ENCODE measurements around the gene LPCAT4.
"Not testable (repeated sequence)": the region's sequence is repeated elsewhere in the genome, so short reads cannot be mapped to it uniquely, and the experiment has no call there.

The LPCAT4 gene

DNA sequence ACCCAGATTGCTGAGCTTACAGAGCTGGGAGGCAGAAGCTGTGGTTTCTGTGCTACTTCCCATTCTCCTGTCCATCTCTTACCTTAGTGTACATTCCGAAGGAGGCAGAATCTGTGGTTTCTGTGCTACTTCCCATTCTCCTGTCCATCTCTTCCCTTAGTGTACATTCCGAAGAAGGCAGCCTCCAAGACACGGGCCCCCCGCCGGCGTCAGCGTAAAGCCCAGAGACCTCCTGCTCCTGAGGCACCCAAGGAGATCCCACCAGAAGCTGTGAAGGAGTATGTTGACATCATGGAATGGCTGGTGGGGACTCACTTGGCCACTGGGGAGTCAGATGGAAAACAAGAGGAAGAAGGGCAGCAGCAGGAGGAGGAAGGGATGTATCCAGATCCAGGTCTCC is 12.7 kb downstream of the LPCAT4 start:
- no peaks in the 10 kb centered on the region for H3K36me3 ChIP-seq (ENCODE audit: low read length)
- TF ChIP-seq EZH2phosphoT487 (conservative IDR thresholded peaks at IDR 0.05; ENCODE audit: low read length), result no peak
- TF ChIP-seq CTCF (IDR thresholded peaks at IDR 0.05; ENCODE audit: insufficient read depth, low read length, poor library complexity, severe bottlenecking), result no peak
- H3K27me3 ChIP-seq (ENCODE audit: low read length), result no peaks in the 10 kb centered on the region
- no peak overlapping the region for H3K27ac ChIP-seq (ENCODE audit: low read depth, low read length)
- no peaks in the 10 kb centered on the region for H4K20me1 ChIP-seq (ENCODE audit: low read depth, low read length)
- no peaks in the 10 kb centered on the region for H3K9me3 ChIP-seq (ENCODE audit: insufficient read depth, low read length)
- no peaks in the 10 kb centered on the region for H3F3A ChIP-seq (ENCODE audit: insufficient read depth)
- no peak overlapping the region for H3K9ac ChIP-seq (ENCODE audit: low read length)
- H3K4me3 ChIP-seq (ENCODE audit: insufficient read depth, low read length, poor library complexity, severe bottlenecking), result no peak overlapping the region
- H3K4me2 ChIP-seq (ENCODE audit: low read depth, low read length, poor library complexity, severe bottlenecking), result no peak overlapping the region
- no peak overlapping the region for H2AFZ ChIP-seq (ENCODE audit: low read depth, low read length, severe bottlenecking)
- H3K9me2 ChIP-seq (replicated peaks; ENCODE audit: insufficient read depth, low read length), result no peaks in the 10 kb centered on the region
- H3K79me2 ChIP-seq (ENCODE audit: insufficient read depth, low read length), result no peaks in the 10 kb centered on the region

GRCh38 chr15:34353627-34354026 is 13.4 kb downstream of the LPCAT4 start:
- no peaks in the 10 kb centered on the region for H3K27me3 ChIP-seq (ENCODE audit: low read length)
- TF ChIP-seq CTCF (IDR thresholded peaks at IDR 0.05; ENCODE audit: insufficient read depth, low read length, poor library complexity, severe bottlenecking) (no peak), EZH2phosphoT487 (conservative IDR thresholded peaks at IDR 0.05; ENCODE audit: low read length) (no peak)
- no peaks in the 10 kb centered on the region for H4K20me1 ChIP-seq (ENCODE audit: low read depth, low read length)
- H3K36me3 ChIP-seq (ENCODE audit: low read length), result no peaks in the 10 kb centered on the region
- H3K4me3 ChIP-seq (ENCODE audit: insufficient read depth, low read length, poor library complexity, severe bottlenecking), result no peak overlapping the region
- no peak overlapping the region for H3K9ac ChIP-seq (ENCODE audit: low read length)
- no peaks in the 10 kb centered on the region for H3K9me2 ChIP-seq (replicated peaks; ENCODE audit: insufficient read depth, low read length)
- H3K9me3 ChIP-seq (ENCODE audit: insufficient read depth, low read length), result no peaks in the 10 kb centered on the region
- H3F3A ChIP-seq (ENCODE audit: insufficient read depth), result no peaks in the 10 kb centered on the region
- no peak overlapping the region for H3K4me2 ChIP-seq (ENCODE audit: low read depth, low read length, poor library complexity, severe bottlenecking)
- no peaks in the 10 kb centered on the region for H3K79me2 ChIP-seq (ENCODE audit: insufficient read depth, low read length)
- H3K27ac ChIP-seq (ENCODE audit: low read depth, low read length), result no peak overlapping the region
- no peak overlapping the region for H2AFZ ChIP-seq (ENCODE audit: low read depth, low read length, severe bottlenecking)

DNA sequence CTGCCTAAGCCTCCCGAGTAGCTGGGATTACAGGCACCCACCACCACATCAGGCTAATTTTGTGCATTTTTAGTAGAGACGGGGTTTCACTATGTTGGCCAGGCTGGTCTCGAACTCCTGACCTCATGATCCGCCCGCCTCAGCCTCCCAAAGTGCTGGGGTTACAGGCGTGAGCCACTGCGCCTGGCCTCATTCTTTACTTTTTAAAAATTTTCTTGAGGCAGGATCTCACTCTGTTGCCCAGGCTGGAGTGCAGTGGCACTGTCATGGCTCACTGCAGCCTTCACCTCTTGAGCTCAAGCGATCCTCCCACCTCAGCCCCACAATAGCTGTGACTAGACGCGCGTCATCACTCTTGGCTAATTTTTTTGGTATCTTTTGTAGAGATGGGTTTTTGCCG is 14.0 kb downstream of the LPCAT4 start:
- H3K9me3 ChIP-seq (ENCODE audit: insufficient read depth, low read length); H3K4me2 ChIP-seq (ENCODE audit: low read depth, low read length, poor library complexity, severe bottlenecking); H3K79me2 ChIP-seq (ENCODE audit: insufficient read depth, low read length); H3K9ac ChIP-seq (ENCODE audit: low read length); H3F3A ChIP-seq (ENCODE audit: insufficient read depth); H3K36me3 ChIP-seq (ENCODE audit: low read length); H3K9me2 ChIP-seq (replicated peaks; ENCODE audit: insufficient read depth, low read length); H3K27ac ChIP-seq (ENCODE audit: low read depth, low read length); H2AFZ ChIP-seq (ENCODE audit: low read depth, low read length, severe bottlenecking); H4K20me1 ChIP-seq (ENCODE audit: low read depth, low read length); H3K27me3 ChIP-seq (ENCODE audit: low read length); H3K4me3 ChIP-seq (ENCODE audit: insufficient read depth, low read length, poor library complexity, severe bottlenecking): not testable (repeated sequence)

DNA sequence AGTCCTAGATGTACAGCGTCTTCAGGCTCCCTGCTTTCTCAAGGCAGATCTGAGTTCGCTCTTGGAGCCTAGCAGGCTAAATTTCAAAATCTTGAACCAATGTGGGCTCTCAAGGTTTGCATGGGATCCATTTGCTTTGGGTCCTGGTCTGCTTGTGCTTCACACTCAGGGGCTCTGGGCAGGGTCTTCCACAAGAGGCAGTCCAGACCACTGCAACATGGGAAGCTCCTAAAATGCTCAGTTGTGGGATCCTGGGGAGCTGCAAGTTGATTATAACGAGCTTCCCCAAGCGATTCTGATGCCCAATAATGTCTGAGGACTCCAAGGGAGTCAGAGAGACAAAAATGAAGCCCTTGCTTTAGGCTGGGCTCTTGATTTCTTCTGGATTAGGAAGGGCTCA is 17.2 kb downstream of the LPCAT4 start:
- H3K27ac ChIP-seq (ENCODE audit: low read depth, low read length), result no peak overlapping the region
- no peaks in the 10 kb centered on the region for H3K27me3 ChIP-seq (ENCODE audit: low read length)
- TF ChIP-seq EZH2phosphoT487 (conservative IDR thresholded peaks at IDR 0.05; ENCODE audit: low read length), result no peak
- no peak for TF ChIP-seq CTCF (IDR thresholded peaks at IDR 0.05; ENCODE audit: insufficient read depth, low read length, poor library complexity, severe bottlenecking)
- H3K9me3 ChIP-seq (ENCODE audit: insufficient read depth, low read length), result no peaks in the 10 kb centered on the region
- H3K9ac ChIP-seq (ENCODE audit: low read length), result no peak overlapping the region
- H3K36me3 ChIP-seq (ENCODE audit: low read length), result no peaks in the 10 kb centered on the region
- no peaks in the 10 kb centered on the region for H3K9me2 ChIP-seq (replicated peaks; ENCODE audit: insufficient read depth, low read length)
- no peak overlapping the region for H3K4me2 ChIP-seq (ENCODE audit: low read depth, low read length, poor library complexity, severe bottlenecking)
- no peak overlapping the region for H3K4me3 ChIP-seq (ENCODE audit: insufficient read depth, low read length, poor library complexity, severe bottlenecking)
- no peaks in the 10 kb centered on the region for H3K79me2 ChIP-seq (ENCODE audit: insufficient read depth, low read length)
- no peaks in the 10 kb centered on the region for H3F3A ChIP-seq (ENCODE audit: insufficient read depth)
- H4K20me1 ChIP-seq (ENCODE audit: low read depth, low read length), result no peaks in the 10 kb centered on the region
- H2AFZ ChIP-seq (ENCODE audit: low read depth, low read length, severe bottlenecking), result no peak overlapping the region

Data from SU-DHL-6 (cell line).